Stimulated activated effector memory CD8-positive, alpha-beta T cell treated with anti-CD3 and anti-CD28 coated beads, Interleukin-12 subunit alpha, Interleukin-12 subunit beta, amount 100 ng/mL, for 72 hours (primary cell): ENCODE measurements around the gene IL1B.
"Not testable (repeated sequence)": the region's sequence is repeated elsewhere in the genome, so short reads cannot be mapped to it uniquely, and the experiment has no call there.

ENCODE experiments used
- ATAC-seq: fragments of 150-1000 bp; cut with Tn5 transposase; 2 replicates; pipeline ENCODE4 v1.10.0; 2021
- DNase-seq, 2 donors: peaks; one replicate each; pipeline ENCODE4 v3.0.0; 2021 to 2022; ENCODE audit warnings: low spot score in 2 of 2
- H3K27ac Mint-ChIP-seq: one replicate; pipeline ENCODE4 v1.8.0; 2022; ENCODE audit warnings: mild to moderate bottlenecking, mixed read lengths
- H3K36me3 Mint-ChIP-seq: one replicate; pipeline ENCODE4 v1.8.0; 2022; ENCODE audit warnings: mild to moderate bottlenecking, mixed read lengths
- H3K4me1 Mint-ChIP-seq: one replicate; pipeline ENCODE4 v1.8.0; 2022; ENCODE audit warnings: mixed read lengths
- H3K4me3 Mint-ChIP-seq: one replicate; pipeline ENCODE4 v1.8.0; 2022; ENCODE audit warnings: mild to moderate bottlenecking, mixed read lengths
- H3K9me3 Mint-ChIP-seq: one replicate; pipeline ENCODE4 v1.8.0; 2022; ENCODE audit warnings: mixed read lengths

The IL1B gene

DNA sequence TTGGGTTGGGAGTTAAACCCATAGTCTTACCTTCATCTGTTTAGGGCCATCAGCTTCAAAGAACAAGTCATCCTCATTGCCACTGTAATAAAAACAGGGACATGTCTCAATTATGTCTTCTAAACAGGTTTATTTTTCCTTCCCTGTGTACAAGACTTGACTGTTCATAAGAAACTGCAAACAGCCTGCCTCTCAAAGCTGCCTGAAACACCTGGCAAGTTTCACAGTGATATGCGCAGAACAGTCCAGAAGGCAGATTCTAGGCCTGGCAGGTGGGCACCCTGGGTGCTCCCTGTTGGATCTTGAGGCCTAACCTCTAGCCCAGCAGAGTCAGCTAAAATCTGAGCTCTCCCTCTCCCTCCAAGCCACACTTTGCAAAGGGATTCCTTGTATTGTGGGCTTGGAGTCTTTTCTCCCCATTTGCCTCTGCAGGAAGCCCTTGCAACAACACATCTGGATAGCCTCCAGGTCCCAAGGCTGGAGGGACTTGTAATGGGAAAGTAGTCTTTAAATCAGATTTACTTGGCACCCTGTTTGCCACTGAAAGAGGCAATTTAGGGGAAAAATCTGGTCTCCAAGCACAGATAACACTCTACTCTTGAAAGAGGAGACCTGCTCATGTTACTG, 930 bp downstream of the IL1B start:
- Mint-ChIP-seq H3K36me3 (no peaks in the 10 kb centered on the region), H3K4me3 (no peak overlapping the region), H3K4me1 (peaks cover 8% of the 10 kb centered on the region), H3K27ac (no peak overlapping the region), H3K9me3 (no peaks in the 10 kb centered on the region)
- no peak for DNase-seq
- ATAC-seq = no peak

GRCh38 chr2:112835061-112835501, 1.5 kb downstream of the IL1B start:
- ATAC-seq (no peak), DNase-seq (no peak)
- no peaks in the 10 kb centered on the region for H3K36me3 Mint-ChIP-seq
- no peaks in the 10 kb centered on the region for H3K9me3 Mint-ChIP-seq
- peaks cover 8% of the 10 kb centered on the region for H3K4me1 Mint-ChIP-seq
- no peak overlapping the region for H3K4me3 Mint-ChIP-seq
- no peak overlapping the region for H3K27ac Mint-ChIP-seq

GRCh38 chr2:112834396-112835037, 2.1 kb downstream of the IL1B start:
- DNase-seq (no peak), ATAC-seq (no peak)
- peaks cover 8% of the 10 kb centered on the region for H3K4me1 Mint-ChIP-seq
- H3K4me3 Mint-ChIP-seq = no peak overlapping the region
- H3K27ac Mint-ChIP-seq = no peak overlapping the region
- H3K9me3 Mint-ChIP-seq = no peaks in the 10 kb centered on the region
- no peaks in the 10 kb centered on the region for H3K36me3 Mint-ChIP-seq

- Mint-ChIP-seq H3K4me3 (no peak overlapping the region), H3K27ac (no peak overlapping the region), H3K9me3 (no peaks in the 10 kb centered on the region), H3K4me1 (peaks cover 7% of the 10 kb centered on the region), H3K36me3 (no peaks in the 10 kb centered on the region)
- DNase-seq (no peak), ATAC-seq (no peak)
Observed at GRCh38 chr2:112833976-112834375, 2.6 kb downstream of the IL1B start.

DNA sequence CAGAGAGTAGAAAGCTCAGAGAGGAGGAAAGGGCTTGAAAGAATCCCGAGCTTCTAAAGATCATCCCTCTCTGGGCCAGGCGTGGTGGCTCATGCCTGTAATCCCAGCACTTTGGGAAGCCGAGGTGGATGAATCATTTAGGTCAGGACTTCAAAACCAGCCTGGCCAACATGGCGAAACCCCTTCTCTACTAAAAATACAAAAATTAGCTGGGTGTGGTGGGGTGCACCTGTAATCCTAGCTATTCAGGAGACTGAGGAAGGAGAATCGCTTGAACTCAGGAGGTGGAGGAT, 3.0 kb downstream of the IL1B start:
- H3K9me3 Mint-ChIP-seq, H3K4me1 Mint-ChIP-seq, H3K36me3 Mint-ChIP-seq, ATAC-seq, DNase-seq, H3K27ac Mint-ChIP-seq, H3K4me3 Mint-ChIP-seq: not testable (repeated sequence)

- no peak for DNase-seq
- no peak overlapping the region for H3K27ac Mint-ChIP-seq
- H3K4me1 Mint-ChIP-seq = peaks cover 7% of the 10 kb centered on the region
- no peak overlapping the region for H3K4me3 Mint-ChIP-seq
- no peak for ATAC-seq
- no peaks in the 10 kb centered on the region for H3K36me3 Mint-ChIP-seq
- no peaks in the 10 kb centered on the region for H3K9me3 Mint-ChIP-seq
Observed at GRCh38 chr2:112832841-112833638, 3.5 kb downstream of the IL1B start.

GRCh38 chr2:112831946-112832840, 4.4 kb downstream of the IL1B start:
- Mint-ChIP-seq H3K27ac (no peak overlapping the region), H3K4me3 (no peak overlapping the region)
- ATAC-seq = no peak

DNA sequence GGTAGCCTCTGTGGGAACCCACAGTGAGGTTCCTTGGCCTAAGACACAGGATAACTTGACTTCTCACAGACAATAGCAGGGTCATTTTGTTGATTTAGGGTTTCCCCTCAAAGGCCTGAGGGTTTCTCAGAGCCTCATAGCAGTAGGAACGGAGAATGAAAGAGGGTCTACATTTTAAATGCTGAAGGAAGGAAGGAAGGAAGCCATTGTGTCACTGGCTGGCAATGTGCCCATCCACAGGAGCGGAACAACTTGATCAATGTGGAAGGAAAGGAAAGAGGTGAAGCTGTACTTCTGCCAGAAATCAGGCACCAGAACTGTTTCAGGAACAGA, 5.1 kb downstream of the IL1B start:
- H3K27ac Mint-ChIP-seq = peak overlapping the region; percentile 43
- no peak overlapping the region for H3K4me3 Mint-ChIP-seq
- H3K36me3 Mint-ChIP-seq = no peaks in the 10 kb centered on the region
- DNase-seq = no peak
- peaks cover 7% of the 10 kb centered on the region for H3K4me1 Mint-ChIP-seq
- no peak for ATAC-seq
- no peaks in the 10 kb centered on the region for H3K9me3 Mint-ChIP-seq

More at GRCh38 chr2:112831946-112832840, 4.4 kb downstream of the IL1B start:
- Mint-ChIP-seq H3K36me3 (no peaks in the 10 kb centered on the region), H3K9me3 (no peaks in the 10 kb centered on the region), H3K4me1 (peaks cover 7% of the 10 kb centered on the region)
- DNase-seq = no peak

- H3K9me3 Mint-ChIP-seq = no peaks in the 10 kb centered on the region
- H3K27ac Mint-ChIP-seq = peak overlapping the region; percentile 43
- no peak for ATAC-seq
- peaks cover 7% of the 10 kb centered on the region for H3K4me1 Mint-ChIP-seq
- H3K36me3 Mint-ChIP-seq = no peaks in the 10 kb centered on the region
- DNase-seq = no peak
- H3K4me3 Mint-ChIP-seq = no peak overlapping the region
Observed at GRCh38 chr2:112830682-112831512, 5.7 kb downstream of the IL1B start.

DNA sequence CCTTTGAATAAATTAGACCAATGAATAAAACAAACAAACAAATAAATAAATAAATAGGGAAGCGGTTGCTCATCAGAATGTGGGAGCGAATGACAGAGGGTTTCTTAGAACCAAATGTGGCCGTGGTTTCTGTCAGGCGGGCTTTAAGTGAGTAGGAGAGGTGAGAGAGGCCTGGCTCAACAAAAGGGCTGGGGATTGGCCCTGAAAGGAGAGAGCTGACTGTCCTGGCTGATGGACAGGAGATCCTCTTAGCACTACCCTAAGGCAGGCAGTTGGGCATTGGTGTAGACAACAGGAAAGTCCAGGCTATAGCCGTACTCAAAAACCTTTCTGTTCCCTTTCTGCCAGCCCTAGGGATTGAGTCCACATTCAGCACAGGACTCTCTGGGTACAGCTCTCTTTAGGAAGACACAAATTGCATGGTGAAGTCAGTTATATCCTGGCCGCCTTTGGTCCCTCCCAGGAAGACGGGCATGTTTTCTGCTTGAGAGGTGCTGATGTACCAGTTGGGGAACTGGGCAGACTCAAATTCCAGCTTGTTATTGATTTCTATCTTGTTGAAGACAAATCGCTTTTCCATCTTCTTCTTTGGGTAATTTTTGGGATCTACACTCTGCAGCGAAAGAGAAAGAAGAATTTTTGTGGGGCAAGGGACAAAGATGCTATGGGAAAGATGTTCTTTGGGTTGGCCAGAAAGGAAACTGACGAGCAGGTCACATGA, 6.5 kb downstream of the IL1B start:
- Mint-ChIP-seq H3K36me3 (no peaks in the 10 kb centered on the region), H3K27ac (no peak overlapping the region), H3K4me3 (no peak overlapping the region), H3K4me1 (peaks cover 7% of the 10 kb centered on the region), H3K9me3 (no peaks in the 10 kb centered on the region)
- ATAC-seq = no peak
- DNase-seq = no peak

GRCh38 chr2:112829101-112829960, 7.2 kb downstream of the IL1B start:
- ATAC-seq = no peak
- H3K27ac Mint-ChIP-seq = no peak overlapping the region

DNA sequence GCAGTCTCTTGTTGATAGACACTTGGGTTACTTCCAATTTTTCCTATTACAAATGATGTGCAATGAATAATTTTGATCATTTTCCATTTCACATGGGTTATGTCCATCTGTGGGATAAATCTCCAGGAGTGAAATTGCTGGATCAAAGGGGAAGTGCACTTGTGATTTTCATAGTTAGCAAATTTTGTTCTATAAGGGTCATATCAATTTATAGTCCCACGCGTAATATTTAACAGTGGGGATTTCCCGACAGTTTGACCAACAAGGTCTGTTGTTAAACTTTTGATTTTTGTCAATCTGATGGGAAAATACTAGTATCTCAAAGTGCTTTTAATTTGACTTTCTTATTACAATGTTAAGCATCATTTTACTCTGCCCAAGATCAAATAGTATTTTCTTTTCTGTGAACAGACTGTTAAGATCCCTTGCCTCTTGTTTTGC, 8.3 kb downstream of the IL1B start:
- DNase-seq = no peak
- no peak overlapping the region for H3K27ac Mint-ChIP-seq
- peaks cover 10% of the 10 kb centered on the region for H3K4me1 Mint-ChIP-seq
- H3K9me3 Mint-ChIP-seq = no peaks in the 10 kb centered on the region
- H3K36me3 Mint-ChIP-seq = no peaks in the 10 kb centered on the region
- no peak overlapping the region for H3K4me3 Mint-ChIP-seq
- no peak for ATAC-seq

More at GRCh38 chr2:112829101-112829960, 7.2 kb downstream of the IL1B start:
- Mint-ChIP-seq H3K4me1 (peaks cover 7% of the 10 kb centered on the region), H3K9me3 (no peaks in the 10 kb centered on the region), H3K36me3 (no peaks in the 10 kb centered on the region), H3K4me3 (no peak overlapping the region)
- DNase-seq = no peak

DNA sequence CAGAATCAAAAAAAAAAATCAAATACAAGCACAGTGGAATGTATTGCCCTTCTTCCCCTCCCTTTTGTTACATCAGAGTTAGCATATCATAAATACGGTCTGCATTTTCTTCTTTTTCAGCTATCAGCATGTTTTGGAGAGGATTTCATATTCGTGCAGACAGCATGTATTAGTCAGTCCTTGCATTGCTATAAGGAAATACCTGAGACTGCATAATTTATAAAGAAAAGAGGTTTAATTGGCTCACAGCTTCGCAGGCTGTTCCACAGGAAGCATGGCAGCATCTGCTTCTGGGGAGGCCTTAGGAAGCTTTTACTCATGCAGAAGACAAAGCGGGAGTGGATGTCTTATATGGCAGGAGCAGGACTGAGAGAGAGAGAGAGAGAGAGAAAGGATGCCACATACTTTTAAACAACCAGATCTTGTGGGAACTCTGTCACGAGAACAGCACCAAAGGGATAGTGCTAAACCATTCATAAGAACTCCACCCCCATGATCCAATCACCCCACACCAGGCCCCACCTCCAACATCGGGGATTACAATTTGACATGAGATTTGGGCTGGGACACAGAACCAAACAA, 8.9 kb downstream of the IL1B start:
- Mint-ChIP-seq H3K9me3 (no peaks in the 10 kb centered on the region), H3K27ac (no peak overlapping the region), H3K36me3 (no peaks in the 10 kb centered on the region), H3K4me1 (peaks cover 13% of the 10 kb centered on the region), H3K4me3 (no peak overlapping the region)
- ATAC-seq (no peak), DNase-seq (no peak)
